WTC11 (cell line): ENCODE results near the gene ZNF710. TPM values are rescaled to one million over a fixed set of nuclear protein-coding genes. Genes with fewer than 3 reads are reported as not detected.

ENCODE experiments used
- ATAC-seq: fragments of 200-7000 bp; cut with Tn5 transposase; 2 replicates; pipeline ENCODE4 v1.10.0; 2021; ENCODE audit warnings: mild to moderate bottlenecking, moderate library complexity
- CTCF ChIA-PET: fragments of 300-600 bp; sonication (Branson Sonifier 250); formaldehyde crosslinking; loops from one replicate; lab custom pipeline; 2021; ENCODE audit warnings: antibody characterized with exemption; lab: Charles Lee
- POLR2A ChIA-PET: fragments of 350-600 bp; sonication (Branson Sonifier 250); formaldehyde crosslinking; loops from one replicate; lab custom pipeline; 2021; ENCODE audit warnings: antibody characterized with exemption; lab: Charles Lee
- DNase-seq: peaks from one replicate; pipeline ENCODE4 v3.0.0; 2021; ENCODE audit warnings: low spot score
- H3K27ac Mint-ChIP-seq: 2 replicates; pipeline ENCODE4 v1.8.0; 2021; ENCODE audit warnings: mixed read lengths
- H3K27me3 Mint-ChIP-seq: 2 replicates; pipeline ENCODE4 v1.8.0; 2021; ENCODE audit warnings: low read depth, mild to moderate bottlenecking, moderate library complexity, mixed read lengths
- H3K36me3 Mint-ChIP-seq: 2 replicates; pipeline ENCODE4 v1.8.0; 2021; ENCODE audit warnings: mixed read lengths
- H3K4me1 Mint-ChIP-seq: 2 replicates; pipeline ENCODE4 v1.8.0; 2022; ENCODE audit warnings: mixed read lengths
- H3K4me3 Mint-ChIP-seq: 2 replicates; pipeline ENCODE4 v1.8.0; 2021; ENCODE audit warnings: mild to moderate bottlenecking, moderate library complexity, mixed read lengths
- H3K9me3 Mint-ChIP-seq: 2 replicates; pipeline ENCODE4 v1.8.0; 2021; ENCODE audit warnings: mixed read lengths
- AR ChIP-seq: fragments of 250-450 bp; sonication (Bioruptor Pico); IDR thresholded peaks from 2 replicates; pipeline ENCODE4 v1.9.0; 2021; ENCODE audit warnings: mild to moderate bottlenecking
- ATF6 ChIP-seq: sonication (generic); formaldehyde crosslinking; IDR thresholded peaks from 2 replicates; pipeline ENCODE4 v1.8.1; 2023; ENCODE audit warnings: mild to moderate bottlenecking, missing genetic modification reagents
- CREM ChIP-seq: sonication (generic); formaldehyde crosslinking; IDR thresholded peaks from 2 replicates; pipeline ENCODE4 v1.8.1; 2022; ENCODE audit warnings: mild to moderate bottlenecking, missing genetic modification reagents, moderate library complexity
- CTCF ChIP-seq: fragments of 200-600 bp; IDR thresholded peaks from 2 replicates; pipeline ENCODE4 v1.8.0; 2022; ENCODE audit warnings: antibody characterized with exemption
- ERG ChIP-seq: fragments of 250-450 bp; sonication (Bioruptor Pico); IDR thresholded peaks from 2 replicates; pipeline ENCODE4 v1.8.0; 2021; ENCODE audit warnings: mild to moderate bottlenecking
- HMGA2 ChIP-seq: fragments of 250-450 bp; sonication (Bioruptor Pico); IDR thresholded peaks from 2 replicates; pipeline ENCODE4 v1.4.0; 2021; ENCODE audit warnings: mild to moderate bottlenecking, moderate library complexity
- JUN ChIP-seq: sonication (generic); formaldehyde crosslinking; IDR thresholded peaks from 2 replicates; pipeline ENCODE4 v1.8.0; 2023; ENCODE audit warnings: mild to moderate bottlenecking, missing genetic modification reagents
- KAT7 ChIP-seq: sonication (generic); formaldehyde crosslinking; IDR thresholded peaks from 2 replicates; pipeline ENCODE4 v1.8.1; 2023; ENCODE audit warnings: missing genetic modification reagents, mild to moderate bottlenecking, borderline replicate concordance
- MYBL2 ChIP-seq: sonication (generic); formaldehyde crosslinking; IDR thresholded peaks from 2 replicates; pipeline ENCODE4 v1.8.1; 2023; ENCODE audit warnings: mild to moderate bottlenecking, moderate library complexity, missing genetic modification reagents
- NR3C1 ChIP-seq: sonication (generic); formaldehyde crosslinking; conservative IDR thresholded peaks from 2 replicates; pipeline ENCODE4 v1.8.1; 2023; ENCODE audit warnings: low read depth, mild to moderate bottlenecking, missing genetic modification reagents
- OVOL2 ChIP-seq: fragments of 250-450 bp; sonication (Bioruptor Pico); IDR thresholded peaks from 2 replicates; pipeline ENCODE4 v1.9.0; 2021; ENCODE audit warnings: mild to moderate bottlenecking, borderline replicate concordance
- TCF7 ChIP-seq: sonication (generic); formaldehyde crosslinking; IDR thresholded peaks from 2 replicates; pipeline ENCODE4 v1.8.0; 2022; ENCODE audit warnings: mild to moderate bottlenecking, low read depth, missing genetic modification reagents, moderate library complexity
- TEAD1 ChIP-seq: sonication (generic); formaldehyde crosslinking; IDR thresholded peaks from 2 replicates; pipeline ENCODE4 v1.8.0; 2022; ENCODE audit warnings: mild to moderate bottlenecking, missing genetic modification reagents
- TP53 ChIP-seq: sonication (generic); formaldehyde crosslinking; IDR thresholded peaks from 2 replicates; pipeline ENCODE4 v1.8.1; 2023; ENCODE audit warnings: mild to moderate bottlenecking, missing genetic modification reagents
- ZBTB21 ChIP-seq: sonication (generic); formaldehyde crosslinking; IDR thresholded peaks from 2 replicates; pipeline ENCODE4 v1.8.1; 2023; ENCODE audit warnings: mild to moderate bottlenecking, missing genetic modification reagents, borderline replicate concordance
- ZNF138 ChIP-seq: sonication (generic); formaldehyde crosslinking; conservative IDR thresholded peaks from 2 replicates; pipeline ENCODE4 v1.8.1; 2022; ENCODE audit warnings: mild to moderate bottlenecking, moderate library complexity, missing genetic modification reagents
- ZNF281 ChIP-seq: sonication (generic); formaldehyde crosslinking; IDR thresholded peaks from 2 replicates; pipeline ENCODE4 v1.8.0; 2023; ENCODE audit warnings: mild to moderate bottlenecking, missing genetic modification reagents
- total RNA-seq: library from RNA; stranded (reverse); gene quantifications from 3 replicates; pipeline ENCODE4 v1.2.3, GENCODE V29; 2021

Gene ZNF710
- total RNA-seq, 1 experiment from 2014 or later, result 25.9 TPM

- no peak for TF ChIP-seq ZNF138 (CRISPR knock-in tag)
- TF ChIP-seq CTCF, result peak; percentile 42; the same call in 1 of the 2 replicates
- H3K4me1 Mint-ChIP-seq, result peaks cover 10% of the 10 kb centered on the region
- no peaks in the 10 kb centered on the region for H3K27me3 Mint-ChIP-seq
- H3K4me3 Mint-ChIP-seq, result no peak overlapping the region
- POLR2A ChIA-PET, result no interaction called here
- ATAC-seq (no peak), DNase-seq (peak; percentile 48)
- H3K9me3 Mint-ChIP-seq, result no peaks in the 10 kb centered on the region
- no peak overlapping the region for H3K27ac Mint-ChIP-seq
- CTCF ChIA-PET, result interaction anchor here (0.7 to 1.2 kb wide), 3 partner anchors 10 to 173 kb away, joined by 3 to 5 read pairs (median 4); no protein-coding TSS in a partner anchor
- H3K36me3 Mint-ChIP-seq, result peaks cover 8% of the 10 kb centered on the region
Measured at GRCh38 chr15:90071220-90071807, 70.2 kb downstream of the ZNF710 start.

GRCh38 chr15:90072978-90073640 lies 72.0 kb downstream of the ZNF710 start:
- Mint-ChIP-seq H3K4me3 (no peak overlapping the region), H3K27ac (peak overlapping the region; percentile 76; the same call in 1 of the 2 replicates), H3K27me3 (no peaks in the 10 kb centered on the region), H3K36me3 (peaks cover 14% of the 10 kb centered on the region), H3K9me3 (no peaks in the 10 kb centered on the region), H3K4me1 (peaks cover 14% of the 10 kb centered on the region)
- DNase-seq (no peak), ATAC-seq (no peak)
- POLR2A ChIA-PET, result no interaction called here
- TF ChIP-seq ZNF281 (CRISPR knock-in tag), result no peak
- TF ChIP-seq TP53, result no peak
- TF ChIP-seq TCF7 (CRISPR knock-in tag), result no peak
- no peak for TF ChIP-seq TEAD1 (CRISPR knock-in tag)
- no peak for TF ChIP-seq OVOL2 (CRISPR knock-in tag)
- no peak for TF ChIP-seq JUN (CRISPR knock-in tag)
- no peak for TF ChIP-seq MYBL2
- no peak for TF ChIP-seq ERG (CRISPR knock-in tag)
- TF ChIP-seq CREM (CRISPR knock-in tag), result no peak
- TF ChIP-seq KAT7, result no peak
- no peak for TF ChIP-seq NR3C1 (CRISPR knock-in tag)
- TF ChIP-seq ZBTB21 (CRISPR knock-in tag), result no peak
- CTCF ChIA-PET, result interaction anchor here (0.7 to 0.9 kb wide), 2 partner anchors 102 to 175 kb away, joined by 3 to 5 read pairs; no protein-coding TSS in a partner anchor

- CTCF ChIA-PET, result interaction anchor here (1.1 to 3.2 kb wide), 2 partner anchors 13 to 199 kb away, joined by 3 to 25 read pairs; no protein-coding TSS in a partner anchor
- Mint-ChIP-seq H3K36me3 (peaks cover 16% of the 10 kb centered on the region), H3K27ac (no peak overlapping the region; the same call in 1 of the 2 replicates), H3K27me3 (no peaks in the 10 kb centered on the region), H3K4me1 (peaks cover 14% of the 10 kb centered on the region), H3K4me3 (no peak overlapping the region), H3K9me3 (no peaks in the 10 kb centered on the region)
- TF ChIP-seq AR (CRISPR knock-in tag) (no peak), HMGA2 (CRISPR knock-in tag) (no peak), ATF6 (no peak)
- DNase-seq, result no peak
- ATAC-seq, result no peak
- POLR2A ChIA-PET, result no interaction called here
Measured at GRCh38 chr15:90074023-90074422, 72.9 kb downstream of the ZNF710 start.
